GM18907 (cell line): ENCODE measurements around the gene AGTPBP1.
"Not testable (repeated sequence)": the region's sequence is repeated elsewhere in the genome, so short reads cannot be mapped to it uniquely, and the experiment has no call there.

ENCODE experiments used
- ATAC-seq: cut with Tn5 transposase; IDR thresholded peaks from one replicate; pipeline ENCODE4 v1.9.1; 2021; ENCODE audit warnings: mild to moderate bottlenecking, moderate library complexity; ENCODE audit not compliant: unreplicated experiment

Gene AGTPBP1, protein sequence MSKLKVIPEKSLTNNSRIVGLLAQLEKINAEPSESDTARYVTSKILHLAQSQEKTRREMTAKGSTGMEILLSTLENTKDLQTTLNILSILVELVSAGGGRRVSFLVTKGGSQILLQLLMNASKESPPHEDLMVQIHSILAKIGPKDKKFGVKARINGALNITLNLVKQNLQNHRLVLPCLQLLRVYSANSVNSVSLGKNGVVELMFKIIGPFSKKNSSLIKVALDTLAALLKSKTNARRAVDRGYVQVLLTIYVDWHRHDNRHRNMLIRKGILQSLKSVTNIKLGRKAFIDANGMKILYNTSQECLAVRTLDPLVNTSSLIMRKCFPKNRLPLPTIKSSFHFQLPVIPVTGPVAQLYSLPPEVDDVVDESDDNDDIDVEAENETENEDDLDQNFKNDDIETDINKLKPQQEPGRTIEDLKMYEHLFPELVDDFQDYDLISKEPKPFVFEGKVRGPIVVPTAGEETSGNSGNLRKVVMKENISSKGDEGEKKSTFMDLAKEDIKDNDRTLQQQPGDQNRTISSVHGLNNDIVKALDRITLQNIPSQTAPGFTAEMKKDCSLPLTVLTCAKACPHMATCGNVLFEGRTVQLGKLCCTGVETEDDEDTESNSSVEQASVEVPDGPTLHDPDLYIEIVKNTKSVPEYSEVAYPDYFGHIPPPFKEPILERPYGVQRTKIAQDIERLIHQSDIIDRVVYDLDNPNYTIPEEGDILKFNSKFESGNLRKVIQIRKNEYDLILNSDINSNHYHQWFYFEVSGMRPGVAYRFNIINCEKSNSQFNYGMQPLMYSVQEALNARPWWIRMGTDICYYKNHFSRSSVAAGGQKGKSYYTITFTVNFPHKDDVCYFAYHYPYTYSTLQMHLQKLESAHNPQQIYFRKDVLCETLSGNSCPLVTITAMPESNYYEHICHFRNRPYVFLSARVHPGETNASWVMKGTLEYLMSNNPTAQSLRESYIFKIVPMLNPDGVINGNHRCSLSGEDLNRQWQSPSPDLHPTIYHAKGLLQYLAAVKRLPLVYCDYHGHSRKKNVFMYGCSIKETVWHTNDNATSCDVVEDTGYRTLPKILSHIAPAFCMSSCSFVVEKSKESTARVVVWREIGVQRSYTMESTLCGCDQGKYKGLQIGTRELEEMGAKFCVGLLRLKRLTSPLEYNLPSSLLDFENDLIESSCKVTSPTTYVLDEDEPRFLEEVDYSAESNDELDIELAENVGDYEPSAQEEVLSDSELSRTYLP

DNA sequence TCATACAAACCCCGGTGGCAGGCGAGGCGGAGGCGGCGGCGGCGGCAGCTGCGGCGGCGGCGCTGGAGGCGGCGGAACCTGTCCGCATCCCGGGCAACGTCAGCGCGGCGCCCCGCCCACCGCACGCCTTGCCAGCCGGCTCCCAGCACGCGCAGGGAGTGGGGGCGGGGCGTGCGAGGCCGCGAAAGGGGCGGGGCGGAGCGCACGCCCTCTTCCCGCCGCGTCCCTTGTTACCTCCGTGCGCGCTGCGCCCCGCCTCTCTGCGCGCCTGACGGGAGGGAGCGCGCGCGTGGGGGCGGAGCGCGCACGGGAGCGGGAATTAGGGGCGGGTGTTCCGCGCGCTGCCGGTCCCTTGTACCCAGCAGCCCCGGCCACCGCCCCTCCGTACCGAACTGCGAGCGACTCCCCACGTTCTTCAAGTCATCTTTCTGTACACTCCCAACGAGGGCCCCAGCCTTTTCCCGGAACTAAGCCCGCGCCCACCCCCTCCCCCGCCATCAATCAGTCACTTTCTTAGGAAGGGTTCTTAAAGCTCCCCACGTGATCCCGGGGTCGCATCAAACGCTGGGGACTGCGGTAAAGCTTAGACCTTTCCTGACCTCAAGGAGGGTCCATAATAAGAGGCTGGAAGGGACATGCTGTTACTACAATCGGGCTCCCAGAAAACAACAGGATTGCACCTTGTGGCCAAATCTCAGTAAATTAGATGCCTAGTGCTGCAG is at the start of gene AGTPBP1:
AGTPBP1 (minus strand) TSS at position 80 of the 722 bp plus-strand sequence. CDS start 29,421 bp downstream, outside the sequence.
- peak; percentile 81 for ATAC-seq

- ATAC-seq = not testable (repeated sequence)
These were observed 44.4 kb upstream of the AGTPBP1 start for GRCh38 chr9:85786116-85786515.

GRCh38 chr9:85773844-85774243 is 32.1 kb upstream of the AGTPBP1 start:
- not testable (repeated sequence) for ATAC-seq

- not testable (repeated sequence) for ATAC-seq
These were observed 20.0 kb upstream of the AGTPBP1 start for GRCh38 chr9:85761802-85762201.

- ATAC-seq = not testable (repeated sequence)
These were observed 16.0 kb upstream of the AGTPBP1 start for GRCh38 chr9:85757716-85758115.

GRCh38 chr9:85756216-85756615 is 14.5 kb upstream of the AGTPBP1 start:
- not testable (repeated sequence) for ATAC-seq

GRCh38 chr9:85746309-85746708 is 4.6 kb upstream of the AGTPBP1 start:
- no peak for ATAC-seq

GRCh38 chr9:85745203-85745602 is 3.4 kb upstream of the AGTPBP1 start:
- ATAC-seq = no peak

DNA sequence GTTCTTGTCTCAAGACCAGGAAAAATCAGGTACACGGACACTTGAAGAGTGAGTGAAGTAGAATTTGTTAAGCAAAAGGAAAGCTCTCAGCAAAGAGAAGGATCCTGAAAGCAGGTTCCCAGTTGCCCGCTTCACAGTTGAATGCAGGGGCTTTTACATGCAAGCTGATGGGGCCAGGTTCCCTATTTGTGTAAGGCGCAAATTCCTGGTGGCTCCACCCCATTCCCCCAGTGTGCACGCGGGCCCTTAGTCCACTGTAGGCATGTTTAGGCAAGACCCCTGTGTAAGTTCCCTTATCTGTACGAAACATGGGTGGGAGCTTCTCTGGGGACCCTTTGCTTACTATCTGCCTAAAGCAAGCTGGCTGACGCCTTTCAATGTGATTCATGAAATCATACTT is 2.7 kb upstream of the AGTPBP1 start:
- ATAC-seq = no peak

GRCh38 chr9:85743275-85744128 is 1.7 kb upstream of the AGTPBP1 start:
- ATAC-seq = no peak

GRCh38 chr9:85742597-85742936 is 813 bp upstream of the AGTPBP1 start:
- ATAC-seq = no peak

- peak; percentile 58 for ATAC-seq
These were observed 469 bp downstream of the AGTPBP1 start for GRCh38 chr9:85741095-85741874.

GRCh38 chr9:85740787-85741094 is 1.0 kb downstream of the AGTPBP1 start:
- ATAC-seq = no peak

DNA sequence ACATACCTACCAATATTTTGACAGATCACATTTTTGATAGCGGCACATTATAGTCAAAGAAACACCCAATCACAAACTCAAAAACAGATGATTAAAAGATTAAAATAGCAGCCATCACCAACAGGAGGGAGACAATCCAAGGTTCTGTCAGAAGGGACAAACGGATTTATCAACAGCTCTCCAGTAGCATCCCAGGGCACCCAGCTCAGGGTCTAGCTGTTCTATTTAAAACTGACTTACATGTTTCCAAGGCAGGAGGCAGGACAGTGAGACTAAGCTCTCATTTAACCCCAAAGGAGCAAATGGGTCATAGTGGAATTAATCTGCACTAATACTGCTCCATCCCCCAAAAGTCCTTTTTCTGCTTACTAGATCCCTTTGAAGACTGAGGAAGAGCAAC is 3.2 kb downstream of the AGTPBP1 start:
- ATAC-seq = no peak

- ATAC-seq = no peak
These were observed 4.1 kb downstream of the AGTPBP1 start for GRCh38 chr9:85737671-85738070.

GRCh38 chr9:85730916-85731630 is 10.7 kb downstream of the AGTPBP1 start:
- no peak for ATAC-seq

- no peak for ATAC-seq
These were observed 11.9 kb downstream of the AGTPBP1 start for GRCh38 chr9:85729882-85730281.

- no peak for ATAC-seq
These were observed 14.3 kb downstream of the AGTPBP1 start for GRCh38 chr9:85727500-85727899.
